ENCODE data around the gene TENT4A.
"Not testable (repeated sequence)": the region's sequence is repeated elsewhere in the genome, so short reads cannot be mapped to it uniquely, and the experiment has no call there.

Gene TENT4A

DNA sequence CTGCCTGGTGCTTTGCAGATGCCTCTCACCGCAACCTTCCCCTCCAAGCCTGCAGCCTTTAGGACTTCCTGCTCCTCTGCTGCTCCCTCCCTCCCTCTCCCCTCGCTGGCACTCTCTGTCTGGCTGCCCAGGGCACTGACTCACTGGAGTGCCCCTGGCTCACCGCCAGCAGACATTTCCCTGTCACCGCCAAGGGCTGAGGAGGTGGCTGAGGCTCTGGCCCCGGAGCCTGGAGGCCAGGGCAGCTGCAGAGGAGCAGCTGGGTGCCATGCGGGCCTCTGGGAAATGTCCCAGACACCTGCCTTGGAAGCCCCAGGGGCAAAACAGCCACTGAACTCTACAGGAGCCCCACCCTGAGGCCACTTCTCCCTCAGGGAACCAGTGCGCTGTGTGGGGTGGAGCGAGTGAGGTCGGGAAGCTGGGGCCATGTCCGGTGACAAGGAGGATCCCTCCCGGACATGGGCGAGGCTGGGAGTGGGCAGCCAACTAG is 53.4 kb downstream of the TENT4A start:
- TF ChIP-seq JUND (IDR thresholded peaks at IDR 0.05; ENCODE audit: low read depth) = no peak
- peak; percentile 88 to 93 for DNase-seq (ENCODE audit: low read depth in 1 of 2, low spot score in 1 of 2)
- in situ Hi-C loops (cut with HindIII; ENCODE audit: low pct_unique_long_range_greater_than_20kb, low sequenced_read_pairs) = no loop called here

DNA sequence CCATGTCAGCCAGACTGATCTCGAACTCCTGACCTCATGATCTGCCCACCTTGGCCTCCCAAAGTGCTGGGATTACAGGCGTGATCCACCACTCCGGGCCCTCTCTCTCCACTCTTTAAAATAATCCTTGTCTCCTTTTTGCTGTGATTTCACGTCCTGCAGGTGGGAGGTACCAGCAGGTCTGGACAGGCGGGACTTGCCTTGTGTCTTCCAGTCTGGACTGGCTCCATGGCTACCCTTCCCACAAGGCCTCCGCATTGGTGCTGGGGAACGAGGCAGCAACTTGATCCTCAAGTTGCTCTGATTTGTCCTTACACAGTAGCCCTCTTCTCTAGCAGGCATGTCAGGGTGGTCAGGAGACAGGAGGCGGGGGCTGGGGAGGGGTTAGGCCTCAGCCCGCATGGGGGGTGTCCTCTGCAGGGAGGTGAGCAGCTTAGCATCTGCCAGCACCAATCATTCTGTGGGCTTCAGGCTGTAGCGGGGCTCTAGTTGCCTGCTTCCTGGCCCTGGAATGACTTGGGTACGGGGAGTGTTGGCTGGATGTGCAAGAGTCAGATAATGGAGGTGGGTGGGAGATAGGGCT is 54.3 kb downstream of the TENT4A start:
- DNase-seq (ENCODE audit: low read depth in 1 of 2, low spot score in 1 of 2) = no peak
- TF ChIP-seq JUND (IDR thresholded peaks at IDR 0.05; ENCODE audit: low read depth) = no peak
- in situ Hi-C loops (cut with HindIII; ENCODE audit: low pct_unique_long_range_greater_than_20kb, low sequenced_read_pairs) = no loop called here

DNA sequence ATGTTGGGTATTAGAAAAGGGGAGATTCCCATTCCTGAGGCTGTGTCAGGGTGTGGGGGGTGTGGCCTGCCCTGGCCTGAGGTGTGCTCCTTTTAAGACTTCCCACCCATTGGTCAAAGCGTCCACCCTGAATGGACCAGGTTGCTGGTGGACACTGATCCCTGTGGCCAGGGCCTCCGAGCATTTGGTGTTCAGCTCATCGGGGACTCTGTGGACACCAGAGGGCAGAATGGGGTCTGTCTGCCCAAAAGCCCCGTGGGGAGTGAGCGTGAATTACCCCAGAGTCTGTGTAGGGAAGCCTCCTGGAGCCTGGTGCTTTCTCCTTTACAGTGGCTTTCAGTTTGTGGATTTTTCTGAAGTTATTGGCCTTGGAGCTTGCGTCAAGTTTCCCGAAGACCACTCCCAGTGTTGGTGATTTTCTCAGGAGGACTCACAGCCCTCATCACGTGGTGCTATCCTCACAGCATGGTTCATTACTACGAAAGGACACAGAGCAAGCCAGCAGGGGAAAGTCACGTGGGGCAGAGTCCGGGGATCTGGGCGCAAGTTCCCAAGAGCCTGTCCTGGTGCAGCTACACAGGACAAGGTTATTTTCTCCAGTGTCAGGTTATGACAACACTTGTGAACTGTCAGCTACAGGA is 55.5 kb downstream of the TENT4A start:
- in situ Hi-C loops (cut with HindIII; ENCODE audit: low pct_unique_long_range_greater_than_20kb, low sequenced_read_pairs) = no loop called here
- DNase-seq (ENCODE audit: low read depth in 1 of 2, low spot score in 1 of 2) = no peak
- TF ChIP-seq JUND (IDR thresholded peaks at IDR 0.05; ENCODE audit: low read depth) = no peak

DNA sequence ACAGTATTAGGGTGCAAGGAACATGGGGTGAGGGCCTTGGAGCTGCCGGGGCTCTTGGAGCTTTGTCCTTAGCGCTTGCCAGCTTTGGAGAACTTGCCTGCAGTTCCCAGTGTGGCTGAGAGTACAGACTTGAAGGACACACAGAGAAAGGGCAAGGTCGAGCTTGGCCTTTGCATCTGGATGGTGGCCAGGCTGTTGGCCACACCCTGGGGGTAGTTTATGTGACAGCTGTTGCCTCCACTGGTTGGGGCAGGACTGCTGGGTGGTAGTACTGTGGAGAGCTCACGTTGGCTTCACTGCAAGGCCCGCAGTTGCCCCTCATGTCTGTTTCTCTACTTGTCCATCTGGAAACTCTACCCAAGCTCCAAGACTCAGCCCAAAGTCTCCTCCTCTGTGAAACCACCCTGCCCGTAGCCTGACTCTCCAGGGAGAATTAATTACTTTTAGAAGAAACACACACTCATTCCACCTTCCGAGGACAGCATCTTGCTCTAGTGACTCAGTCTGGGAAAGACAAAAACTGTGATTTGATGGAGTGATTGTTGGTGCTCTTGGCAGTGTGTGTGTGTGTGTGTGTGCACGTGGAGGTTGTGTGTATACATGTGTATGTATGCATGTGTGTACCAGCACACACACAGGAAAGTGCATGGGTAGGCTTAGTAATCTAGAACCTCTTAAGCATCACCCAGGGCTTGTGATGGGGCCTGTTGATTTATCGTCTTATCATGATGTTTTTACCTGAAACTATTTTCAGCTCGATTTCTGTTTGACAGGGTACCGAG is 57.8 kb downstream of the TENT4A start:
- no peak for TF ChIP-seq JUND (IDR thresholded peaks at IDR 0.05; ENCODE audit: low read depth)
- in situ Hi-C loops (cut with HindIII; ENCODE audit: low pct_unique_long_range_greater_than_20kb, low sequenced_read_pairs) = no loop called here
- no peak for DNase-seq (ENCODE audit: low read depth in 1 of 2, low spot score in 1 of 2)

DNA sequence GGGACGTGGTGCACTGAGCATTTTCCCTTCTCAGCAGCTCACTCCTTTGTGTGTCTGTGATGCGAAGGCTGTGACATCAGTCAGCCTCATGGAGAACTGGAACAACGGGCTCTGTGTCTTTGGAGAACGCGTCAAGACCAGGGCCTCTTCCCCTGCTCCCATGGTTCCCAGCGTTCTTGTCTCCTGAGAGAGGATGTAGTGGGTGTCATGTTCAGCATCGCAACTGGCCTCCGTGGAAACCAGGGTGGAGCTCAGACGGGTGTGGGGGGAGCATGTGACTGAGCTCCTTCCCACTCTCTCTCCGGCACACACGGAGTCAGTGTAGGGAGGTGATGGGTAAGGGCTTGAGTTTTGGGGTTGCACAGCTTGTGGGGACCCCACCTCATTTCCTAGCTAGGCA is 59.7 kb downstream of the TENT4A start:
- no peak for DNase-seq (ENCODE audit: low read depth in 1 of 2, low spot score in 1 of 2)
- no peak for TF ChIP-seq JUND (IDR thresholded peaks at IDR 0.05; ENCODE audit: low read depth)
- in situ Hi-C loops (cut with HindIII; ENCODE audit: low pct_unique_long_range_greater_than_20kb, low sequenced_read_pairs) = no loop called here

DNA sequence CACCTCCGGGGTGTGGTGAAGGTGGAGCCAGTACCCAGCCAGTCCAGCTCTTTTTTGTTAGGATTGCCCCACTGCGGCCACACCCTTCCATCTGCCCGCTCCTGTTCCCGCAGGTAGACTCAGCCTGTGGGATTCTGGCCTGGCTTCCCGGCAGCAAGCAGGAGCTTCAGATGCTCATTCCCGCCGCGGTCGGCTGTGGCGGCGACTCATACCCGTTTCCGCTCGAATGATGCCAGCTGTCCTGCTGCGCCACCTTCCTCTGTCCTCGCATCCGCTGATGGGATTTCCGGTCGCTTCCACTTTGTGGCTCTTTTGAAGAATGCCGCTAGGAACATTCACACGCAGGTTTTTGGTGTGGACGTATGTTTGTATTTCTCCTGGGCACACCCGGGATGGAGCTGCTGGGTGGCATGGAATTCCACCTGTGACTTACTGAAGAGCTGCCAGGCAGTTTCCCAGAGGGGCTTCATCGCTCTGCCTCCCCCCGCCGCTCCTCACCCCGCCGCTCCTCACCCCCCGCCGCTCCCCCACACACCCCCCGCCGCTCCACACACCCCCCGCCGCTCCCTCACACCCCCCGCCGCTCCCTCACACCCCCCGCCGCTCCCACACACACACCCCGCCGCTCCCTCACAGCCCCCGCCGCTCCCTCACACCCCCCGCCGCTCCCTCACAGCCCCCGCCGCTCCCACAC is 60.3 kb downstream of the TENT4A start:
- no peak for TF ChIP-seq JUND (IDR thresholded peaks at IDR 0.05; ENCODE audit: low read depth)
- DNase-seq (ENCODE audit: low read depth in 1 of 2, low spot score in 1 of 2) = no peak
- in situ Hi-C loops (cut with HindIII; ENCODE audit: low pct_unique_long_range_greater_than_20kb, low sequenced_read_pairs) = no loop called here

DNA sequence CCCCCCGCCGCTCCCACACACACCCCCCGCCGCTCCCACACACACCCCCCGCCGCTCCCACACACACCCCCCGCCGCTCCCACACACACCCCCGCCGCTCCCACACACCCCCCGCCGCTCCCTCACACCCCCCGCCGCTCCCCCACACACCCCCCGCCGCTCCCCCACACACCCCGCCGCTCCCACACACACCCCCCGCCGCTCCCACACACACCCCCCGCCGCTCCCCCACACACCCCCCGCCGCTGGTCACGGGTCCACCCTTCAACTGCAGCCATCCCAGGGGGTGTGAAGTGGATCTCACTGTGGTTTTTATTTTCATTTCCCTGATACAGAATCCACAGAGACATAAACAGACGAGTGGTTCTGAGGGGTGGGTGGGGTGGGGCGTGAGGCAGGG is 61.0 kb downstream of the TENT4A start:
- in situ Hi-C loops (cut with HindIII; ENCODE audit: low pct_unique_long_range_greater_than_20kb, low sequenced_read_pairs); DNase-seq (ENCODE audit: low read depth in 1 of 2, low spot score in 1 of 2): not testable (repeated sequence)

DNA sequence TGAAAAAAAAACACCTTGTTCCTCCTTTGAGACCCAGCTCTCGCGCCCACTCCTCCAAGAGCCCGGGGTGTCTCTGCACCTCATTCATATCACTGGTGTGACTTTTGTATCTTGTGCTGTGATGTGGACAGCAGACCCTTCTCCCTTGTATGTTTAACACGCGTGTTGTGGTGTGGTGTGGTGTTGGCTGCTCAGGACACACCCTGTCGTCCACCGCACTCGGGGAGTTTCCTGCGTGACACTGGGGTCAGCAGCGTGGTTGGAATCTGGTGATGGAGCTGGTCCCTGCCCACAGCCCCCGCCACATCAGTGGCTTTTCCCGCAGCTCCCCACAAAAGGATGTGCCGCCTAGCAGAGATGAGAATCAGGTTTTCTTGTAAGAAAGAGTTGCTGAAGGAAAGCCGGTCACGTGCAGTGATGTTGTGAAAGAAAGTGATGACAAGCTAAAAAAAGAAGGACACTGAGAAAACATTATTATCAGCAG is 61.5 kb downstream of the TENT4A start:
- TF ChIP-seq JUND (IDR thresholded peaks at IDR 0.05; ENCODE audit: low read depth) = no peak
- in situ Hi-C loops (cut with HindIII; ENCODE audit: low pct_unique_long_range_greater_than_20kb, low sequenced_read_pairs) = no loop called here
- no peak for DNase-seq (ENCODE audit: low read depth in 1 of 2, low spot score in 1 of 2)

DNA sequence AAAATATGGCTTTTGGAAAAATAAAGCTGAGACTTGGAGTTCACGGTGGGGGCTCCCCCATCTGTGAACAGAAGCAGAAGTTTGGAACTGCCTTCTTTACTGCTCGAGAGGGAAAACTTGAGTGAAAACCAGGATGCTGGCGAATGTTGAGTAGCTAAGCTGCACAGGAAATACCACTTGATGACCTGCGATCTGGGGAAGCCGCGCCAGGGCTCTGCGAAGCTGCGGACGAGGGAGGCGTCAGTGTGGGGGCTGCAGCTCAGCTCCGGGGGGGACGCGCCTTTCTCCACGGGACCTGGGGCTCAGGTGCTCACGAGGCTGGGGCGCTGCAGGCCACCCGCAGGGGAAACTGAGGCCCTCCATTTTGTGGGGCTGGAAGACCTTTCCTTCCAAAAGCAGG is 62.3 kb downstream of the TENT4A start:
- TF ChIP-seq JUND (IDR thresholded peaks at IDR 0.05; ENCODE audit: low read depth) = no peak
- no peak for DNase-seq (ENCODE audit: low read depth in 1 of 2, low spot score in 1 of 2)
- in situ Hi-C loops (cut with HindIII; ENCODE audit: low pct_unique_long_range_greater_than_20kb, low sequenced_read_pairs) = no loop called here

DNA sequence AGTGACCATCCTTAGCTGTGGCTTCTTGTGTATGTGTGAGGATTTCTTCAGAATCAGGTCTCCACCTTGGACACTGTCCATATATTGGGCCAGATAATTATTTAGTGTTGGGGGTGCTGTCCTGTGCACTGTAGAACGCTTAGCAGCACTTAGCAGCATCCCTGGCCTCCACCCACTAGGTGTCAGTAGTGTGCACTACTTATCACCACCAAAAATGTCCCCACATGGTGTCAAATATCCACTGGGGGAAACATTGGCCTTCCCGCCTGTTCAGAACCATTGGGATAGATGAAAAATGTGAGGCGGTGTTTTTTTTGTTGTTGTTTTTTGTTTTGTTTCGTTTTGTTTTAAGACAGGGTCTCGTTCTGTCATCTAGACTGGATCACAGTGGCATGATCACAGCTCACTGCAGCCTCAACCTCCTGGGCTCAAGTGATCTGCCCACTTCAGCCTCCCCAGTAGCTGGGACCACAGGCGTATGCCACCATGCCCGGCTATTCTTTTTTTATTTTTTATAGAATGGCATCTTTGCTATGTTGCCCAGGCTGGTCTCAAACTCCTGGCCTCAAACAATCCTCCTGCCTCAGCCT is 67.7 kb downstream of the TENT4A start:
- in situ Hi-C loops (cut with HindIII; ENCODE audit: low pct_unique_long_range_greater_than_20kb, low sequenced_read_pairs) = no loop called here
- DNase-seq (ENCODE audit: low read depth in 1 of 2, low spot score in 1 of 2) = peak in 1 of 2 experiments; percentile 44

DNA sequence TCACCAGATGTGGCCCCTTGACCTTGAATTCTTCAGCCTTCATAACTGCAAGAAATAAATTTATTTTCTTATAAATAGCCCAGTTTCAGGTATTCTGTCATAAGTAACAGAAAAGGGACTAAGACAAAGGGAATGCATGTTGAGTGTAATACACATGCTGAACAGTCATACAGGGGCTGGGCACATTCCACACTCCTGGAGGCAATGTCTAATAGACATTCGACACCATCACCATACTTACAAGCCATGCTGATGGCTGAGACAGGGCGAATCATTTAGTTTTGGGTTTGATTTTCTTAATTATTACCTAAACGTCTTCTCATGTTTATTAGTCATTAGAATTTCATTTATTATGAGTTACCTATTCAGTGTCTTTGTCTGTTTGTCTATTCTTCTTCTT is 68.5 kb downstream of the TENT4A start:
- TF ChIP-seq JUND (IDR thresholded peaks at IDR 0.05; ENCODE audit: low read depth) = no peak
- DNase-seq (ENCODE audit: low read depth in 1 of 2, low spot score in 1 of 2) = no peak
- in situ Hi-C loops (cut with HindIII; ENCODE audit: low pct_unique_long_range_greater_than_20kb, low sequenced_read_pairs) = no loop called here

More for the DNA sequence above, 67.7 kb downstream of the TENT4A start:
- no peak for TF ChIP-seq JUND (IDR thresholded peaks at IDR 0.05; ENCODE audit: low read depth)

DNA sequence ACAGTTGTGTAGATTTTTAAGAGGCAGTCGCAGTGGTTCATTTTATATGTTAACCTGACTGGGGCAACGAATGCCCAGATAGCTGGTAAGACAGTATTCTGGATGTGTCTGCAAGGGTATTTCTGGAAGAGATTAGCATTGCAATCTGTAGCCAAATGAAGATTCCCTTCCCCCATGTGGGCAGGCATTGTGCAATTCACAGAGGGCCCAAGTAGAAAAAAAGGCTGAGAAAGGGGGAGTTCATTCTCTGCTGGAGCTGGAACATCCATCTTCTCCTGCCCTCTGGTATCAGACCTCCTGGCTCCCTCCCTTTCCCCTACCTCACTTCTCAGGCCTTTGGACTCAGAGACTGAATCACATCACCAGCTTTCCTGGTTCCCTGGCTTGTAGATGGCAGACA is 70.6 kb downstream of the TENT4A start:
- DNase-seq (ENCODE audit: low read depth in 1 of 2, low spot score in 1 of 2) = no peak
- no peak for TF ChIP-seq JUND (IDR thresholded peaks at IDR 0.05; ENCODE audit: low read depth)
- in situ Hi-C loops (cut with HindIII; ENCODE audit: low pct_unique_long_range_greater_than_20kb, low sequenced_read_pairs) = no loop called here

Data from T47D (cell line).